SK-N-SH treated with all-trans-retinoic acid at 6 μM for 48 hours (cell line): Measurements from ENCODE around the gene MYO9B.
A peak's percentile ranks its signal among the peaks of the same experiment; 100 is the strongest.

Experiments
- ATAC-seq: fragments of 200-7000 bp; cut with Tn5 transposase; 3 replicates; pipeline ENCODE4 v1.9.1; 2020; ENCODE audit warnings: mild to moderate bottlenecking, moderate library complexity
- ARNTL ChIP-seq: fragments of 450-650 bp; formaldehyde crosslinking; IDR thresholded peaks from 2 replicates; pipeline ENCODE4 v1.5.0; 2020; ENCODE audit warnings: low read depth, mild to moderate bottlenecking, moderate library complexity, borderline replicate concordance
- GLIS3 ChIP-seq: fragments of 250-450 bp; sonication (Bioruptor Pico); IDR thresholded peaks from 2 replicates; pipeline ENCODE4 v1.5.0; 2020; ENCODE audit warnings: mild to moderate bottlenecking, moderate library complexity
- OSR1 ChIP-seq: fragments of 250-450 bp; sonication (Bioruptor Pico); IDR thresholded peaks from 2 replicates; pipeline ENCODE4 v1.8.0; 2022; ENCODE audit warnings: moderate library complexity, mild to moderate bottlenecking, inconsistent platforms
- PATZ1 ChIP-seq: fragments of 250-450 bp; sonication (Bioruptor Pico); IDR thresholded peaks from 2 replicates; pipeline ENCODE4 v1.8.0; 2020; ENCODE audit warnings: mild to moderate bottlenecking, moderate library complexity, borderline replicate concordance
- PPARA ChIP-seq: fragments of 250-450 bp; sonication (Bioruptor Pico); IDR thresholded peaks from 2 replicates; pipeline ENCODE4 v1.5.0; 2020; ENCODE audit warnings: mild to moderate bottlenecking, borderline replicate concordance
- SNAI2 ChIP-seq: fragments of 250-450 bp; sonication (Bioruptor Pico); IDR thresholded peaks from 2 replicates; pipeline ENCODE4 v1.5.0; 2020; ENCODE audit warnings: mild to moderate bottlenecking, moderate library complexity
- TSHZ2 ChIP-seq: fragments of 250-450 bp; sonication (Bioruptor Pico); IDR thresholded peaks from 2 replicates; pipeline ENCODE4 v1.5.0; 2020; ENCODE audit warnings: mild to moderate bottlenecking, moderate library complexity
- ZFP3 ChIP-seq: fragments of 250-450 bp; sonication (Bioruptor Pico); IDR thresholded peaks from 2 replicates; pipeline ENCODE4 v1.5.0; 2020; ENCODE audit warnings: mild to moderate bottlenecking, moderate library complexity
- ZFP30 ChIP-seq: fragments of 450-650 bp; formaldehyde crosslinking; IDR thresholded peaks from 2 replicates; pipeline ENCODE4 v1.5.0; 2022; ENCODE audit warnings: mild to moderate bottlenecking, moderate library complexity
- ZNF565 ChIP-seq: fragments of 450-650 bp; formaldehyde crosslinking; conservative IDR thresholded peaks from 2 replicates; pipeline ENCODE4 v1.5.0; 2020; ENCODE audit warnings: low read depth, mild to moderate bottlenecking, moderate library complexity
- ZNF8 ChIP-seq: fragments of 450-650 bp; formaldehyde crosslinking; IDR thresholded peaks from 2 replicates; pipeline ENCODE4 v1.5.0; 2020; ENCODE audit warnings: mild to moderate bottlenecking, moderate library complexity
- TF ChIP-seq, protein P1 (sequence below): fragments of 250-450 bp; sonication (Bioruptor Pico); IDR thresholded peaks from 2 replicates; pipeline ENCODE4 v1.8.0; 2021; ENCODE audit warnings: low read depth, mild to moderate bottlenecking, moderate library complexity, borderline replicate concordance
- TF ChIP-seq, protein P2 (sequence below): fragments of 250-450 bp; sonication (Bioruptor Pico); IDR thresholded peaks from 2 replicates; pipeline ENCODE4 v1.5.1; 2020; ENCODE audit warnings: low read depth, mild to moderate bottlenecking, moderate library complexity
- TF ChIP-seq, protein P3 (sequence below): fragments of 250-450 bp; sonication (Bioruptor Pico); IDR thresholded peaks from 2 replicates; pipeline ENCODE4 v1.5.1; 2021; ENCODE audit warnings: mild to moderate bottlenecking, moderate library complexity

MYO9B gene

GRCh38 chr19:17255150-17255621 is 179.6 kb downstream of the MYO9B start:
- ATAC-seq = no peak
- TF ChIP-seq ARNTL (CRISPR knock-in tag) (no peak), ZFP3 (CRISPR knock-in tag) (no peak), PPARA (CRISPR knock-in tag) (no peak), ZNF8 (CRISPR knock-in tag) (no peak), OSR1 (CRISPR knock-in tag) (no peak), PATZ1 (no peak), SNAI2 (CRISPR knock-in tag) (no peak), ZNF565 (CRISPR knock-in tag) (no peak), ZFP30 (CRISPR knock-in tag) (no peak), GLIS3 (CRISPR knock-in tag) (no peak), TSHZ2 (no peak)
- TF ChIP-seq, protein P1, sequence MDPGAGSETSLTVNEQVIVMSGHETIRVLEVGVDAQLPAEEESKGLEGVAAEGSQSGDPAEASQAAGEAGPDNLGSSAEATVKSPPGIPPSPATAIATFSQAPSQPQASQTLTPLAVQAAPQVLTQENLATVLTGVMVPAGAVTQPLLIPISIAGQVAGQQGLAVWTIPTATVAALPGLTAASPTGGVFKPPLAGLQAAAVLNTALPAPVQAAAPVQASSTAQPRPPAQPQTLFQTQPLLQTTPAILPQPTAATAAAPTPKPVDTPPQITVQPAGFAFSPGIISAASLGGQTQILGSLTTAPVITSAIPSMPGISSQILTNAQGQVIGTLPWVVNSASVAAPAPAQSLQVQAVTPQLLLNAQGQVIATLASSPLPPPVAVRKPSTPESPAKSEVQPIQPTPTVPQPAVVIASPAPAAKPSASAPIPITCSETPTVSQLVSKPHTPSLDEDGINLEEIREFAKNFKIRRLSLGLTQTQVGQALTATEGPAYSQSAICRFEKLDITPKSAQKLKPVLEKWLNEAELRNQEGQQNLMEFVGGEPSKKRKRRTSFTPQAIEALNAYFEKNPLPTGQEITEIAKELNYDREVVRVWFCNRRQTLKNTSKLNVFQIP (CRISPR knock-in tag) = no peak

- TF ChIP-seq, protein P2, sequence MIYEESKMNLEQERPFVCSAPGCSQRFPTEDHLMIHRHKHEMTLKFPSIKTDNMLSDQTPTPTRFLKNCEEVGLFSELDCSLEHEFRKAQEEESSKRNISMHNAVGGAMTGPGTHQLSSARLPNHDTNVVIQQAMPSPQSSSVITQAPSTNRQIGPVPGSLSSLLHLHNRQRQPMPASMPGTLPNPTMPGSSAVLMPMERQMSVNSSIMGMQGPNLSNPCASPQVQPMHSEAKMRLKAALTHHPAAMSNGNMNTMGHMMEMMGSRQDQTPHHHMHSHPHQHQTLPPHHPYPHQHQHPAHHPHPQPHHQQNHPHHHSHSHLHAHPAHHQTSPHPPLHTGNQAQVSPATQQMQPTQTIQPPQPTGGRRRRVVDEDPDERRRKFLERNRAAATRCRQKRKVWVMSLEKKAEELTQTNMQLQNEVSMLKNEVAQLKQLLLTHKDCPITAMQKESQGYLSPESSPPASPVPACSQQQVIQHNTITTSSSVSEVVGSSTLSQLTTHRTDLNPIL = no peak
- TF ChIP-seq ZFP3 (CRISPR knock-in tag) = peak; percentile 96
These were observed 180.6 kb downstream of the MYO9B start for GRCh38 chr19:17256130-17256529.

DNA sequence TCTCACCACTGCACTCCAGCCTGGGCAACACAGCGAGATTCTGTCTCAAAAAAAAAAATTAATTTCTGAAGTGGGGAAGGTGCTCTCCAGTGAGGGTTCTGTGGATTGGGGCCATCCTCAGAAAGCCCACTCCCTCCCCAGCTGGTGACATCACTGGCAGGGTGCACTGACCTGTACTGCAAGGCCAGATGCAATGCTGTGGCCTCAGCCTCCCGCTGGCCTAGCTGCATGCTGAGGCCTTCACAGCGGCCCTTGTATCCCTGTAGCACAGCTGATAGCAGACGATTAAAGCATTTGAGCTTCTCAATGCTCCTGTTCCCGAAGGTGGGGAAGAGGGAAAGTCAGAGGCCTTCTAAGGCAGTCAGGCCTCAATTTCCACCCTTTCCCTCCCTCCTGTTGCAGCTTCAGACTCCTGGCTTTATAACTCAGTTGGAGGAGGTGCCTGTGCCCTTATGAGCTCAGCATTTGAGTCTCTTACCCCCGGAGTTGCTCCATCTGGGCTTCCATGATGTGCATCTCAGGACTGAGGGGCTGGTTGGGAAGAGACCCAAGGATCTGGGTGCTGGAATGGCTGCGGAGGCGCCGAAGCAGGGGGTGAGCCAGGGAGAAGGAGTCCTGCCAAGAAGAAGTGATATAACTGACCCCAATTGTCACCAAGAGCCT is 183.7 kb downstream of the MYO9B start:
- TF ChIP-seq ZFP3 (CRISPR knock-in tag) (no peak), TSHZ2 (no peak), PATZ1 (no peak), OSR1 (CRISPR knock-in tag) (no peak), ARNTL (CRISPR knock-in tag) (no peak), ZNF8 (CRISPR knock-in tag) (no peak), ZNF565 (CRISPR knock-in tag) (no peak)
- TF ChIP-seq, protein P3, sequence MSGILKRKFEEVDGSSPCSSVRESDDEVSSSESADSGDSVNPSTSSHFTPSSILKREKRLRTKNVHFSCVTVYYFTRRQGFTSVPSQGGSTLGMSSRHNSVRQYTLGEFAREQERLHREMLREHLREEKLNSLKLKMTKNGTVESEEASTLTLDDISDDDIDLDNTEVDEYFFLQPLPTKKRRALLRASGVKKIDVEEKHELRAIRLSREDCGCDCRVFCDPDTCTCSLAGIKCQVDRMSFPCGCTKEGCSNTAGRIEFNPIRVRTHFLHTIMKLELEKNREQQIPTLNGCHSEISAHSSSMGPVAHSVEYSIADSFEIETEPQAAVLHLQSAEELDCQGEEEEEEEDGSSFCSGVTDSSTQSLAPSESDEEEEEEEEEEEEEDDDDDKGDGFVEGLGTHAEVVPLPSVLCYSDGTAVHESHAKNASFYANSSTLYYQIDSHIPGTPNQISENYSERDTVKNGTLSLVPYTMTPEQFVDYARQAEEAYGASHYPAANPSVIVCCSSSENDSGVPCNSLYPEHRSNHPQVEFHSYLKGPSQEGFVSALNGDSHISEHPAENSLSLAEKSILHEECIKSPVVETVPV (CRISPR knock-in tag) = no peak

More at GRCh38 chr19:17256130-17256529, 180.6 kb downstream of the MYO9B start:
- ATAC-seq = no peak

More for the DNA sequence above, 183.7 kb downstream of the MYO9B start:
- ATAC-seq = no peak
